GM19395 (cell line): ENCODE data around the gene HCST.
"Not testable (repeated sequence)": the region's sequence is repeated elsewhere in the genome, so short reads cannot be mapped to it uniquely, and the experiment has no call there.

Source experiments
- ATAC-seq: cut with Tn5 transposase; IDR thresholded peaks from one replicate; pipeline ENCODE4 v1.9.1; 2021; ENCODE audit warnings: mild to moderate bottlenecking, moderate library complexity; ENCODE audit not compliant: unreplicated experiment

HCST gene

GRCh38 chr19:35903550-35904179 is 1.3 kb downstream of the HCST start:
- no peak for ATAC-seq

GRCh38 chr19:35904311-35905068 is 2.2 kb downstream of the HCST start:
- no peak for ATAC-seq

- ATAC-seq, result no peak
Measured at GRCh38 chr19:35905178-35905727, 2.9 kb downstream of the HCST start.

GRCh38 chr19:35907377-35907745 is 5.0 kb downstream of the HCST start:
- no peak for ATAC-seq

GRCh38 chr19:35908010-35908441 is 5.7 kb downstream of the HCST start, which contains the start of gene TYROBP:
TYROBP (minus strand) TSS chr19:35908295; CDS start chr19:35908228, 67 bp downstream.
- ATAC-seq, result no peak

GRCh38 chr19:35908973-35909683 is 6.8 kb downstream of the HCST start:
- no peak for ATAC-seq

GRCh38 chr19:35909684-35910035 is 7.3 kb downstream of the HCST start:
- ATAC-seq, result no peak

- not testable (repeated sequence) for ATAC-seq
Measured at GRCh38 chr19:35910355-35910754, 8.0 kb downstream of the HCST start.

- ATAC-seq, result no peak
Measured at GRCh38 chr19:35911173-35911572, 8.8 kb downstream of the HCST start.

GRCh38 chr19:35911790-35912189 is 9.5 kb downstream of the HCST start:
- ATAC-seq, result no peak

GRCh38 chr19:35913589-35913988 is 11.3 kb downstream of the HCST start:
- ATAC-seq, result no peak

GRCh38 chr19:35915443-35915842 is 13.1 kb downstream of the HCST start:
- ATAC-seq, result no peak

GRCh38 chr19:35919306-35919705 is 17.0 kb downstream of the HCST start:
- no peak for ATAC-seq

GRCh38 chr19:35921012-35921411 is 18.7 kb downstream of the HCST start:
- no peak for ATAC-seq

GRCh38 chr19:35925501-35925900 is 23.2 kb downstream of the HCST start:
- no peak for ATAC-seq

GRCh38 chr19:35928507-35928906 is 26.2 kb downstream of the HCST start:
- ATAC-seq, result no peak

- no peak for ATAC-seq
Measured at GRCh38 chr19:35929876-35930275, 27.5 kb downstream of the HCST start.

GRCh38 chr19:35931161-35931873 is 29.0 kb downstream of the HCST start:
- ATAC-seq, result peak; percentile 91

- peak; percentile 16 for ATAC-seq
Measured at GRCh38 chr19:35931874-35932202, 29.5 kb downstream of the HCST start.

- ATAC-seq, result no peak
Measured at GRCh38 chr19:35932291-35932936, 30.1 kb downstream of the HCST start.
